ENCODE data around the gene DCTPP1.
A peak's percentile ranks its signal among the peaks of the same experiment; 100 is the strongest.

The DCTPP1 gene

GRCh38 chr16:30445408-30446202, 15.8 kb upstream of the DCTPP1 start, which contains the start of gene SEPHS2 (continued):
- TF ChIP-seq ZNF398 (tag by site-specific recombination; IDR thresholded peaks at IDR 0.05) (0 out of 2 replicates have a peak, but pooled peaks have one; percentile 18), ZFP3 (tag by site-specific recombination; IDR thresholded peaks at IDR 0.05; ENCODE audit: low read depth) (no peak), REST (tag by site-specific recombination; IDR thresholded peaks at IDR 0.05) (0 out of 2 replicates have a peak, but pooled peaks have one; percentile 13), ZNF24 (tag by site-specific recombination; IDR thresholded peaks at IDR 0.05) (0 out of 2 replicates have a peak, but pooled peaks have one; percentile 24), ZNF19 (tag by site-specific recombination; IDR thresholded peaks at IDR 0.05; ENCODE audit: low read depth) (no peak), ZNF692 (tag by site-specific recombination; IDR thresholded peaks at IDR 0.05) (peak; percentile 75), ZSCAN30 (tag by site-specific recombination; IDR thresholded peaks at IDR 0.05) (peak; percentile 52), ZNF701 (tag by site-specific recombination; IDR thresholded peaks at IDR 0.05) (no peak), KLF16 (tag by site-specific recombination; IDR thresholded peaks at IDR 0.05) (peak; percentile 38; the same call in 1 of the 2 replicates), ZBTB8A (tag by site-specific recombination; IDR thresholded peaks at IDR 0.05) (peak; percentile 96), ZNF114 (tag by site-specific recombination; IDR thresholded peaks at IDR 0.05) (peak; percentile 99), ZNF76 (tag by site-specific recombination; IDR thresholded peaks at IDR 0.05; ENCODE audit: borderline replicate concordance, low read depth) (no peak; the same call in 1 of the 2 replicates), ZEB2 (tag by site-specific recombination; IDR thresholded peaks at IDR 0.05) (peak; percentile 65), PBX3 (CRISPR knock-in tag; IDR thresholded peaks at IDR 0.05) (0 out of 2 replicates have a peak, but pooled peaks have one; percentile 71), ZNF335 (tag by site-specific recombination; conservative IDR thresholded peaks at IDR 0.05) (peak; percentile 98), ZXDB (tag by site-specific recombination; IDR thresholded peaks at IDR 0.05) (peak; percentile 79), ZNF324 (tag by site-specific recombination; IDR thresholded peaks at IDR 0.05) (no peak), ZFP69B (tag by site-specific recombination; IDR thresholded peaks at IDR 0.05) (peak; percentile 79), PRDM1 (tag by site-specific recombination; IDR thresholded peaks at IDR 0.05) (no peak), MYNN (tag by site-specific recombination; IDR thresholded peaks at IDR 0.05; ENCODE audit: borderline replicate concordance) (no peak), GLI4 (tag by site-specific recombination; IDR thresholded peaks at IDR 0.05) (no peak), SP2 (tag by site-specific recombination; IDR thresholded peaks at IDR 0.05) (peak; percentile 89), ZNF341 (tag by site-specific recombination; IDR thresholded peaks at IDR 0.05; ENCODE audit: low read depth) (no peak), ZNF18 (tag by site-specific recombination; IDR thresholded peaks at IDR 0.05) (no peak), ZNF10 (tag by site-specific recombination; IDR thresholded peaks at IDR 0.05) (0 out of 2 replicates have a peak, but pooled peaks have one; percentile 19), PRDM4 (tag by site-specific recombination; IDR thresholded peaks at IDR 0.05) (peak; percentile 60), OSR2 (tag by site-specific recombination; IDR thresholded peaks at IDR 0.05) (no peak)
